ENCODE data around the gene SHB. TPM values are rescaled to one million over a fixed set of nuclear protein-coding genes. Genes with fewer than 3 reads are reported as not detected.
A peak's percentile ranks its signal among the peaks of the same experiment; 100 is the strongest.

The SHB gene
- total RNA-seq, 1 donor from 2014 or later = 12.2 TPM

DNA sequence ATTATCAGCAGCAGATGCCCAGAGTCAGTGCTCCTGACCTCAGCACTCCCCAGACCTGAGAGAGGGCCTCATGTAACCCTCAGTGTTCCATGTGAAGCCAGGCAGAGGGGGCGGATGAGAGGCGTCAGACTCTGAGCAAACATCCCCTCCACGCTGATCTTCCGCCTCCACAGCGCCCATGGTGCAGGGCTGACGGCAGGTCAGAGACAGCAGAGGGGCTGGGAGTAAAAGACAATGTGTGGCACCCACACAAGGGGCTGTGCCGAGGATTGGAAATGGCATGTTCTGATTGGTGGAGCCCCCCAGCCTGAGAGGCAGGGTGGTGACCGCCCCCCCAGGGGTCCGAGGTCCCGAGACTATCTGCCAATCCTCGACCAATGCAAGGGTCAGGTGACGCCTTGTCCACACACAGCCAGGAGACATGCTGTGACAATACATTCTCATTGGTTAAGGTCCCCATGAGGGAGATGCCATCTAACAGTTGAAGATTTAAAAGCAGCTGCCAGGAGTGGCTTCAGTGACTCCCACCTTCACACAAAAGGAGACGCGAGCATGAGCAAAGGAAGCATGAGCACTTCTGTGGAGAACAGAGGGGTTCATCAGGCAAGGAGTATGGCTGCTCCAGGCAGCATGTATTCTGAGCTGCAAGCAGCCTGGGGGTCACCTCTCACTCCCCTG is 145.8 kb downstream of the SHB start:
- FAIRE-seq = no peak
- DNase-seq (ENCODE audit: low spot score in 2 of 2) = no peak

DNA sequence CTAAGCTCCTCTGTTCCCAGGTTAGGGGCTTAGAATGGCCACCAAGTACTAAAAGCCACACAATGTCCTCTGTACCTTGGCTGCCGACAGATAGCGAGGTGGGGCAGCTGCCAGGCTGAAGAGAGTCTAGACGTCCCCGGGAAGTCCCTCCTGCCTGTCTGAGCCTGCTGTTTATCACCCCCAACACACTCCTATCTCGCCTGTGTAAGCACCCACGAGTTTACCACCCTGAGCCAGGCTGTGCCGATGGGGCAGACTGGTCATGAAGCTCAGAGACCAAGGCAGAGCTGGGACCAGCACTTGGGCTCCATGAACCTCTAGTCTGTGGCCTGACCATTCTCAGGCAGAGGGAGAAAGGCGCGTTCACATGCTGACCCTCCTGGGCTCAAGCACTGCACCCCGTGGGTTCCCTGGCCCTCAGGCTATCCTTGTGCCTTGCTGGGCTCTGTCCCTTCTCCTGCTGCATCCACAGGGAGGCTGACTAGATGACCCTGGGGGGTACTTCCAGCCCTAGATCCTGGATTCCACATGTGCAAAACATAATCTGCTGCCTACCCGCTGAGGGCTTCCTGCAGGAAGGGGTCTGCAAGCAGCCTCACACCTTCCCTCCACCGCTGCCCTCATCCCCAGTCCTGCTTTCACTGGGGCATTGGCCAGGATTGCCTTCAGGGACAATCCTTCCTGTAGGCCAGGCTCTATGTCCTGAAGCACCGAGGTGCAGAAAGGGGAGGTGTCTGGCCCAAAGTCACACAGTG is 146.5 kb downstream of the SHB start:
- DNase-seq (ENCODE audit: low spot score in 2 of 2) (no peak), FAIRE-seq (no peak)

DNA sequence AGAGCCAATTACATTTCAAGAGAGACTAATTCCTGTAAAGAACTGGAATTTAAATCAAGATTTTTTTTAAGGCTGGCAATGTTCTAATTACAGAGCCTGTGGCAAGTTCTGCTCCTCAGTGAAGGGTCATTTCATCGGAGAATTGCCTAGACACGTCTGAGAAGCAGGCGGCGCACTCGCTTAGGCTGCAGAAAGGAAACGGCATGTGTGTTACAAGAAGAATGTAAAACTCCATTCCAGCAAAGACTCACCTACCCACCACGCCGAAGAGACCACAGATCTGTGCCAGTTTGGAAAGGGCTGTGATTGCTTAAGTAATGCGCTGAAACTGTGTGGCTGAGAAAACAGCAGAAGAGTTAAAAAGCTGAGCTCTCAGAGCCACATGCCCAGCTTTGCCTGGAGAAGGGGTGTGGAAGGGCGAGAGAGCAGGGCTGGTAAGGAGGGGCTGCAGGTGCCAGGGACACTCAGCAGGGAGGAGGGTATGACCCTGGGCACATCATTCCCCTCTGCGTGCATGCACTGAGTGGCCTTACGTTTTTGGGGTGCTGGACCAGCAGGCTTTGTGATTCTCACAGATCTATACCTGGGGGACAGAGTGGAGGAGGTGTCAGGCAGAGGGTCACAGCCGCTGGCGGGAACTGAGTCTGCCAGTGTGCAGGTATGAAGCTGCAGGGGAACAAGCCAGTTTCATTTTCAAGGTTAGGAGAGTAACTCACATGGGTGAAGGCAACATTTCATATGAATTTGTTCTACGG is 147.3 kb downstream of the SHB start:
- FAIRE-seq = no peak
- no peak for DNase-seq (ENCODE audit: low spot score in 2 of 2)

DNA sequence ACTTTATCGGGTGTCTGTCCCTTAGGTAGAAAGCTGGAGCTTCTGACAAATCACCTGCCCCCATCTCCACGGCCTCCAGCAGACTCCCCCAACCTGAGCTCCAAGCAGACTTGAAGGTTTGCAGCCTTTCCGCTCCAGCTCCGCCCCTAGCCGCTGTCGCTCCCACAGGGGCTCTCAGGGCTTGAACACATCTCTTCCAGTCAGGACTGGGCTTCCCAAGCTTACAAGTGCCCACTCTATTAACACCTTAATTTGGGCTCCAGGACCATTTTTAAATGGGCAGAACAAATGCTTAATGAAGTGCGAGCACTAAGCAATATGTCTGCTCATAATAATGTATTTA is 147.9 kb downstream of the SHB start:
- no peak for FAIRE-seq
- DNase-seq (ENCODE audit: low spot score in 2 of 2) = no peak

DNA sequence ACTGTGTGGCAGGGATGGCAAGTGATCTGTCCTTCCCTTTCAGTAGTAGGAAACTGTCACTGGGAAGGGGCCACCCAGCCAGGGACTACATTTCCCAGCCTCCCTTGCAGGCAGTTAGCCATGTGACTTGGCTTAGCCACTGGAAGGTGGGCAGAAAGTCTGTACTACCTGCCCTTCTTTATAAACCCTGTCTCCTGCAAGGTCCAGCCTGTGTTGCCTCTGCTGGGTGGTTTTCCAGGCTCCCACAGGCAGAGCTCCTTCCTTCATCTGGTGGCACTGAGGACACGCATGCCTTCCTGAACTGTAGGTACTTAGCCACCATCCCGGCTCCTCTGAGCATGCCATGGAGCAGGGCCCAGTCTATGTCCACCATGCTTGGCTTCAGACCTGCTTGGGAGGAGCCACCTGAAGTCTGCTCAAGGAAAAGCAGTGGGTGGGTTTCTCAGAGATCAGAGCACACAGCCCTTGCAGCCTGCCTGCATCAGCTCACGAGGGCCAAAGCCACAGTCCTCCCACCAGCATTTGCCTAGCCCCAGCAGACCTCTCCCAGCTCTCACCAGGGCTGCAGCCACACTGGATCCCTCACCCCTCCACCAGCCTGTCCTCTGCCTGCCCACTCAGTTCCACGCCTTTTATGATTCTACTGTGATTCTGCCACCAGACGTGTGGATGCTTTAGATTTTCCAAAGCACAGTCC is 148.4 kb downstream of the SHB start:
- DNase-seq (ENCODE audit: low spot score in 2 of 2) = no peak
- no peak for FAIRE-seq

DNA sequence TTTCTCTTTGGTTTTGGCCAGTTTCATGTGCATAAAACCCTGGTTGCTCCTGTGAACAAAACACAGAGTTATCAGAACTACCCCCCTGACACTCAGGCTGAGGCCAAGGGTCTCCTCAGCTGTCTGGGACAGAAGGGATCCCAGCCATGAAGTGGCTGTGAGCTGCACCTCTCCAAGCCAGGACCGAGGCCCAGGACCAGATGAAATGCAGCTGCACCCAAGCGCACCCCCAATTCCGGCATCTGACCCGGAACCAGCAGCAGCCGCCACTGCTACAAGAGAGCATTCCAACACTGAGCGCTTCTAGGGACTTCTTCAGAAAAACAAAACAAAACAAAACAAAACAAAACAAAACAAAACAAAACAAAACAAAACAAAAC is 149.1 kb downstream of the SHB start:
- DNase-seq (ENCODE audit: low spot score in 2 of 2) (no peak), FAIRE-seq (no peak)

DNA sequence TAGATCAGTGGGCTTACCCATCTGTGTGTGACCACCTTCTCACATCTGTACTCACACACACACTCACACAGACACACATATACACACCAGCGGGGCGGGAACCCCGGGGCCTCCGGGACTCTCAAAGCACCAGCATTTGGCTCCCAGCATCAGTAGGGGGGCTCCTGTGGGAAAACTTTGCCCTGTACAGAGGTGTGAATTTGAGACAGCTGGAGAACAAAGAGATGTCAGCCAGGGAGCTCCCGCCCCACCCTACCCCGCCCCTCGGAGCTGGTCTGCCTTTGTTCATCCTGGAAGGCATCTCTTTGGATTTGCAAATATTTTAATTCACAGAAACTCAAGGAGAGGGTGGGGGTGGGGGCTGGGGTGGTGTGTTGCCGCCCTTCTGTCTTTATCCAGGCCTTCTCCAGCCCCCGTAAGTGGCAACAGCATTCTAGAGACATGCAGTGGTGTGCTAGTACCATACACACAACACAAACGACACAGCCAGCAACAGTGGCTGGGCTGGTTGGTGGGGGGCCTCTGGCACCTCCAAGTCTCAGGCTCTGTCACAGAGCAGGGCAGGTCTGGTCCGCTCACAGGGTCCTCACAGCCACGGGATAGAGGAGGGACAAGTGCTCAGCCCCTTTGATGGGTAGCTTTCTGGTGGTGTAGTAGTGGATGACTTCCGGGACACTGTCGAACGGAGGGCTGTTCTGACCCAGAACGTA is 149.6 kb downstream of the SHB start:
- FAIRE-seq (no peak), DNase-seq (ENCODE audit: low spot score in 2 of 2) (no peak)

DNA sequence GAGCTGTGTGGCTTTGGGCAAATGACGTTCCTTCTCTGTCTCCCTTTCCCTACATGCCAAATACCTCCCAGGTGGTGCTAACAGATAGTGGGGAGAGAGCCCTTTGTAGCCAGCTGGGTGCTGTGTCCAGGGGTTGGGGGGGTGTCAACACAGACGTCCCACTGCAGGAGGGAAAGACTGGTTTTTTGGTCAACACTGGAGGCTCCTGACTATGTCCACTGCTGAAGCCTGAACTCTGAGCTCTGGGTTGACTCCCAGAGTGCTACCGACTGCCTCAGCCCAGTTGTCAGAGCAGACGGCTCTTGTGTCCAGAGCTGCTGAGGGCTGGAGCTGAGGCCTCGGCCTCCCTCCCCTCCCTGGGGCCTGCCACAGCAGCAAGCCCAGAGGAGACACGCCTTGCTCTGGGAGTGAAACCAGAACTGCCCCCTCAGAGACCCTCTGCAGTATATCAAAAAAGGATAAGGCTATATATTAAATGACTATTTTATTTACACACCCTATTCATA is 150.3 kb downstream of the SHB start:
- DNase-seq (ENCODE audit: low spot score in 2 of 2) (no peak), FAIRE-seq (no peak)

DNA sequence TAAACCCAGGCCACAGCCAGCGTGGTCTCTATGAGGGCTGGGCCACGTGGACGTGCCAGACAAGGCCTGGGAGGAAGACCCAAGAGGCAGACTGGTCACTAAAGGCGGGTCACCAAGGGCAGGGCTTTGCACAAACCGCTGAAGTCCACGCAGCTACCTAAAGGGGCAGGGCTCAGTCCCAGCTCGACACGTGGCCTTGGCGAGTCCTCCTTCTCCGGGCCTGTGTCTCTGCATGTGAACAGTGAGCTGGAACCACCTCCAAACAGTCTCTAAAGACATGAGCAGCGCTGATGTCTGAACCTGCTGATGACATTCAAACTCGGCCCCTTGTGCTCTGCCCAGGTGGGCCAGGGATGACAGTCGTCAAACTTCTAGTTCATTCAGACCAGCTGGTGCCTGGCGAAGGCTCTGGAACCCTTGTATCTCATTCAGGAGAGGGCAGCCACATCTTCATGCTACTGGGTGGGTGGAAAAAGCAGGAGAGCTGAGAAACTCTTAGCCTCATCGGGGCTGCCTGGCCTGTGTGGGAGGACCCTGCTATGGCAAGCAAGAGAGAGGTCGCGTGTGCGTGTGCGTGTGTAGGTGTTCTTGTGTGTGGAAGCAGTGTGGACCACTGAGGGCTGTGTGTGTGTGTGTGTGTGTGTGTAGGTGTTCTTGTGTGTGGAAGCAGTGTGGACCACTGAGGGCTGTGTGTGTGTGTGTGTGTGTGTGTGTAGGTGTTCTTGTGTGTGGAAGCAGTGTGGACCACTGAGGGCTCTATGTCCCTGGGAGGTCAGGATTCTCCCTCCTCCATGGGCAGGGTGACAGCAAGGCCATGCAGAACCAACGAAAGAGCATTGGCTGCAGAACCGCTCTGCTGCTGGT is 151.0 kb downstream of the SHB start:
- DNase-seq (ENCODE audit: low spot score in 2 of 2) (no peak), FAIRE-seq (no peak)

DNA sequence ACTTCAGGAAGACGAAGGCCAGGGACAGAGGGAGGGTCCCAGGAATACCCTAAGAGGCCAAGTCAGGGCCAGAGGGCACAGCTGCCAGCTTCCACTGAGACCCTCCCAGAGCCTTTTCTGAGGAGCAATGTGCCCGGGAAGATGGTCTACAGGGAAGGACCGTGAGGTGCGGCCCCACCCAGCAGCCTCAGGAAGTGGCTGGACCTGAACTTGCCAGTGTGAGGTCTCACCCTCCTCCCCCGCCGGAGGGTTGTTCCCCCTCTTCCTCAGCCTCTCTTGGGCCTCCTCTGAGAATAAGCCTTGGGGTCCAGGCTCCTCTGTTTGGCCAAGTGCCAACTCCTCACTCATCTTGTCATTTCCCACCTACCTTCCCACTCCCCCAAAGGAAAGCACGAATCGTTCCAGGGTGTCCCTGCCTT is 151.7 kb downstream of the SHB start:
- FAIRE-seq (no peak), DNase-seq (ENCODE audit: low spot score in 2 of 2) (no peak)

DNA sequence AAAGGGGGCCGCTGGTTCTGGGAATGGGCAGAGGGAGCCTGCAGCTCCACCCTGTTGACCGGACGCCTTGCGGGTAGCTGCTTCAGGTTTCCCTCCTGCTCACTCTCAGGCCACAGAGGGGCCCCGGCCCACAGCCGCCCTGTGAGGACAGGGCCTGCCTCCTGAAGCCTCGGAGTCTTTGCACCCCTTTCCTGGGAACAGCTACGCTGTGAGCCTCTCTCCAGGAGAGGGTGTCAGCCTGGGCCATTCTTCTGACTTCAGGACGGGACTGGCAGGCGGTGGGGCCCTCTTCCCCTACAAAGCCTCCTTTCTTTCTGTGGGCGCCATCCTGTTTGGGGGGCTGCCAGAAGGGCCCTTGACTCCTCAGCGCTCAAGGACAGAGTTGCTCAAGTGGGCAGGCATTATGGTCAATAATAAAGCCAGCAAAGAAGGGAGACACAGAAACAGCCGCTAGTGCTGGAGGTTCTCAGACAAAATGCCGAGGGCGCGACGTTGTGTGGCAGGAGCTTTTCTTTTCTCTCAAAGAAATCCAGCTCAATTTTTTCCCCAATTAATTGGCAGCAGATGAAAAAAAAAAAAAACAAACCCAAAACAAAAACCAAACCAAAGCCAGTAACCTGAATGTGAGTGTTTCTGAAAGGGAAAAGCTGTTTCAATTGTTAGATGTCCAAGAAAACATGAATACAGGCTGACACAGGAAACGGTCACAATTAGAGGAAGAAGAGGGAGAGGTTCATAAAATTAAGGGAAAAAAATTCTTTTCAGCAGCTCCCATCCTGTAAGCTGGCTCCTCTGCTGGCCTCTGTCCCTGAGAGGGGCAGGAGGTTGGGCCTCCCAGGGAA is 152.3 kb downstream of the SHB start:
- no peak for DNase-seq (ENCODE audit: low spot score in 2 of 2)
- no peak for FAIRE-seq

DNA sequence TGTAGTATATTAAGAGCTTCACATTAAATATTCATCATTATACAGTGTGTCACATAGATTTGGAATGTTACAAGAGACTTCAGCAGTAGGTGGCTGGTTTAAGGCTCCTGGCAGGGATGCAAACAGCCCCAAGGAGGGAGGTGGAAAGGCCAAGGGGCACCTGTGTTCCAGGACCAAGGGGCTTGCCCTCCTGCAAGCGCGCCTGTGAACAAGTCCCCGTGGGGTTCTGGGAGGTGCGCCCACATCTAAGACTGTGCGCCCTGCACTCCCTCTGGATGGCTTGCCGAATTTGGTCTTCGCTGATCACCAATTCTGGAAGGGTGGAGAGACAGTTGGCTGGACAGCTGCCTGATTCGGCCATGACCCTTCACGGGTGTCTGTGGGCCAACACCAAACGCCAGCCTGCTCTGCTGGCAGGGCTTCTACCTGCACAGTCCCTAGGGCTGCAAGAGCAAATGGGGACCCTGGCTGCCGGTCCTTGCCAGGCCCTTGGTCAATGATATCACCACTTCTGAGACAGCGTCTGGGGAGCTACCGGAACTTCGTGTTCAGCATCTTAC is 153.0 kb downstream of the SHB start:
- FAIRE-seq = no peak
- DNase-seq (ENCODE audit: low spot score in 2 of 2) = no peak

DNA sequence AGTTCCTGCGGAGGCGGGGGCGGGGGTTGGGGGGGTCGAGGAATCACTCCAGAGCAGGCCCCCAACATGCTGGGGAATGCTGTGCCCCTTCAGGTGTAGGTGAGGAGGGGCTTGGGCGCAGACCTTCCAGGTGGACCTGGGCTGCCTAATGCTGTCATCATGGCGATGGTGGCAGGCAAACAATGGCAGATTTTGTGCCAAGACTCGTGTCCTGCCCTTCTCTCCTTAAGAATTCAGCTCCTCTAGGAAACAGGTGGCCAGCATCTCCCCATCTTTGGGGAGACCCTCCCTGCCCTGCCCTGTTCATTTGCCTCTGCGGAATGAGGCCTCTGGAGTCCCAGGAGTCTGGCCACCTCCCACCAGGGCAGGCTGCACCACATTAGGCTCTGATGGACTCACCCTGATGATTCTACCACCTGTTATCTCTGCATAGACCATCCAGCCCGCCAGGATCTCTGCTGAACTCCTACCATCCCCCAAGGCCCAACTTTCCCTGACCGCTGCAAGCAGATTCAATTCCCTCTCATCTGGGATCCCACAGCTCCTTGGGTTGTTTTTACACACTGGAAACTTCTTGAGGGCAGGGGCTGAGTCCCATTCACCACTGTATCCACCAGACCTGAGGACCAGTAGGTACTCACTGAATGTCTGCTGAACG is 154.2 kb downstream of the SHB start:
- FAIRE-seq (no peak), DNase-seq (ENCODE audit: low spot score in 2 of 2) (no peak)

DNA sequence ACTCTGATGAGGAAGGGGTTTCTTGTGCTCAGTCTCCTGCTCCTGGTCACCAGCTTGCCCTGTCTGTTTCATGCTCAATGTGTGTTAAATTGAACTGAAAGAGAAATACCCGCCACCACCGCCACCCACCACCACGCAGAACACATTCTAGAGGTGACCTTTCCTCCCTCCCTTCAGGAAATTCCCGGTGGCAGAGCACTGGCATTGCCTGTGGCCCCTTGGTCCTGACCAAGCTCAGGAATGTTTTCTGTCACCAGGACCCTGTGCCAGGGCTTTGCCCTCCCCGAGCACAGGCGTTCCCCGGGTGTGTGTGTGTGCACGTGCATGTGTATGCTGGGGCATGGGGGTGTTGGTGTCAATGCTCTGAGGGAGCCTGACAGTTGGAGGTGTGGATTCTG is 154.9 kb downstream of the SHB start:
- FAIRE-seq = no peak

DNA sequence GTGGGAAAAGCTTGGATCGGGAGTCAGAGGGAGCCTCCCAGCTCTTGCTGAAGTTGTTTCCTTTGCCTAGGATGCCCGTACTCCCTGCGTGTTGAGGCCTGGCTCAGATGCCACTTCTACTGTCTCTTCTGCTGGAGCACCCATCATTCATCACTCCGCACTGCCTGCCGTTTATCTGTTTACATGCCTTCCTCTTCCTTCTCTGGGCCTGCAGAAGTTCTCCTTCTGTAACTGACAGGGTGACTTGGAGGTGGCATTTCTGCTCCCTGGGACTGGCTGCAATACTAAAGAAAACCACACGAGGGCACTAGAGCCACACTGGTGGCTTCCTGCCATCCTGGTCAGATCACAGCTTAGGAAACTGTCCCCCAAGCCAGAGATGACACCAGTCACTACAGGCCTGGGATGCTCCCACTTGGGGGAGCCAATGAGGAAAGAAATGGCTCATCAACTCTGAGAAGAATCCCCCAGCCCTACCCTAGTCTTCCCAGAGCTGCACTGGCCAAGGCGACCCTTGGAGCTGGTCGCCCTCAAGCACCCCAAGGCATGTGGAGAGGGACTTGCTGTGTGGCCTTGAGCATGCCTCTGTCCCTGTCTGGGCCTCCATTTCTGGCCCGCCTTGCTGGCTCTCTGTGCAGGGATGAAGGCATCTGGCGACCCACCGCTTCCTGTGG is 155.4 kb downstream of the SHB start:
- FAIRE-seq = peak; percentile 82

More for the DNA sequence above, 154.9 kb downstream of the SHB start:
- no peak for DNase-seq (ENCODE audit: low spot score in 2 of 2)

DNA sequence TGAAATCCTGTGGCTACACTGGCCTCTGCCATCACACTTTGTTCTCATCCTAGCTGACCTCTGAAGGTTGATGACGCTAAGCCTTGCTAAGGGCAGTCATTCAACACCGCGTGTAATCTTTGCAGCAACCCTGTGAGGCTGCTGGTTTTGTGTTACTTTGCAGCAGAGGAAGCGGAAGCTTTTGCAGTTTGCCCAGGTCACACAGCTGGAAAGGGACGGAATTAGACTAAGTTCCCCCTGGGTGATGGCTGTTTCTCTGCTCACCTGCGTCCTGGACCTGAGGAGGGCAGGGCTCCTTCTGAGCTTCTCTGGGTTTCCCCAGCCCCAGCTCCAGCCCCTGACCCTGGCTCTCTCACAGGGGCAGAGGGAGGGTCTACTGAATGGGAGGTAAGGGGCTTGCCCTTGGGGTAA is 157.8 kb downstream of the SHB start:
- no peak for DNase-seq (ENCODE audit: low spot score in 2 of 2)
- no peak for FAIRE-seq

More for the DNA sequence above, 155.4 kb downstream of the SHB start:
- DNase-seq (ENCODE audit: low spot score in 2 of 2) = peak; percentile 72 to 87

DNA sequence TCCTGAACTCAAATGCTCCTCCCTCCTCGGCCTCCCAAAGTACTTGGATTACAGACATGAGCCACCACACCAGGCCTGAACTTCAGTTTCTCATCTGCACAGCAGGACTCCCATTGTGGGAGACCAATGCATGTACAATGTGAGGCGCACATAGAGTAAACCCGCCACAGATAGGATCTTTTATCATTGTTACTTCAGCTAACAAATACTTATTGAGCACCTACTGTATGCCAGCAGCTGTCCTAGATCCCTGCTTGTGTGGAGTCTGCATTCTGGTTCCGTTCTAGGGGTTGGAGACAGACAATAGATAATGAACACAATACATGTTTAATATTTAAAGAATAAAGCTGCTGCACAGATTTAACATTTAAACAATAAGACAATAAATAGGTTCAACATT is 158.8 kb downstream of the SHB start:
- DNase-seq (ENCODE audit: low spot score in 2 of 2) (no peak), FAIRE-seq (no peak)
